GM10266 (cell line): Measurements from ENCODE around the gene POU3F2.

Source experiments
- DNase-seq: peaks from one replicate; pipeline ENCODE4 v3.0.0; 2012; ENCODE audit errors: extremely low spot score
- CTCF ChIP-seq: IDR thresholded peaks from 2 replicates; pipeline ENCODE4 v1.5.1; 2012; ENCODE audit warnings: mild to moderate bottlenecking, low read depth; ENCODE audit not compliant: control insufficient read depth, insufficient read depth; ENCODE audit errors: missing control alignments

Gene POU3F2

DNA sequence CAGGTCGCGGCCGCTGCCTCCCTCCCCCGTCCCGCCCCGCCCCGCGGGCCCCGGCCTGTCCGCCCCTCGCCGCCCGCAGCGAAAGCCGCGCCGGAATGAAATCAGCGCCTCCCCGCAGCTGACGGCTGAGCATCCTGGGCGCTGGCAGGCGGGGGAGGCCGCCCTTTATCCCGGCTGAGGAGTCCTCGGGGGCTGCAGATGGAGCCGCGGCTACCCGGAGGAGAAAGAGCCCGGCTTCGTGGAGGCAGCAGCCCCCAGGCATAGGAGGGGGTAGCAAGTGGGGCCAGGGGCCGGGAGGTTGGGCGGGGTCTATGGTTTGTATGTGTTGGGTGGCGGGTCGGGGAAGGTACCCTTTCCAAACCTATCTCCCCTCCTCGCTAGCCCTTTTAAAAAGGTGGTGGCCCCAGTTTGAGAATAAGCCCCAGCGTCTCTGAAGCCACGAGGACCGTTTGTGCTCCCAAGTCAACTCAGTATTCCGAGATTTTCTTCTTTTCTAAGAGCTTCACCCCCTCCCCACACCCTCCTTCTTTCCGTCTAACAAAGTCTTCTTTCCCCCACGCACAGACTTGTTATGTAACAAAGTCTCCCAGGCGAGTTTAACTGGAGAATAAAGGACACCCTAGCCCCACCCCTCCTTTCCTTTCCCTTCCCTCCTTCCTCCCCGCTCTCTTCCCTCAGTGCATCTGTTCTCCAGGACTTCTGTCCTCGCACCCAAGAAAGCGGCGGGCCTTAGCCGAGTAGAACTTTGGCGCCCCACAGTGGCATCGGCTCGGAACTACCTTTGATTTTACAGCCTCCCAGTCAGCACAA is 11.0 kb downstream of the POU3F2 start:
- TF ChIP-seq CTCF = peak; percentile 90
- peak; percentile 84 for DNase-seq

DNA sequence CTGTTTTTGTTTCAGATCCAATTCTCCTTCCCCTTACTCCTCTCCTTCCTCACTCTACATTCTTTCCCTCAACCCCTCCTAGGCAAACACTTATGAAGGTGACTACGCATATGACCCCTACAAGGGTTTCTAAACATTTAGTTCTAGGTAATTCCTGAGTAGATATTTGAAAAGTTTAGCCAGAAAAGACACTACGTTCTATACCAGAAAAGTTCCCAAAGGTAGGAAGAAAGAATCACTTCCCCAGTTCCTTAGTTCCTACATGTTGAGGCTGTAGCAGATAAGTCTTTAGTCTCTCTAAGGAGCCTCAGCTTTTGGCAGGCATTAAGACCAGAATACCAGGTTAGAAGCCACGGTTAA is 11.6 kb downstream of the POU3F2 start:
- no peak for DNase-seq
- TF ChIP-seq CTCF = no peak

GRCh38 chr6:98847416-98847778 is 13.0 kb downstream of the POU3F2 start:
- TF ChIP-seq CTCF = no peak
- DNase-seq = no peak

DNA sequence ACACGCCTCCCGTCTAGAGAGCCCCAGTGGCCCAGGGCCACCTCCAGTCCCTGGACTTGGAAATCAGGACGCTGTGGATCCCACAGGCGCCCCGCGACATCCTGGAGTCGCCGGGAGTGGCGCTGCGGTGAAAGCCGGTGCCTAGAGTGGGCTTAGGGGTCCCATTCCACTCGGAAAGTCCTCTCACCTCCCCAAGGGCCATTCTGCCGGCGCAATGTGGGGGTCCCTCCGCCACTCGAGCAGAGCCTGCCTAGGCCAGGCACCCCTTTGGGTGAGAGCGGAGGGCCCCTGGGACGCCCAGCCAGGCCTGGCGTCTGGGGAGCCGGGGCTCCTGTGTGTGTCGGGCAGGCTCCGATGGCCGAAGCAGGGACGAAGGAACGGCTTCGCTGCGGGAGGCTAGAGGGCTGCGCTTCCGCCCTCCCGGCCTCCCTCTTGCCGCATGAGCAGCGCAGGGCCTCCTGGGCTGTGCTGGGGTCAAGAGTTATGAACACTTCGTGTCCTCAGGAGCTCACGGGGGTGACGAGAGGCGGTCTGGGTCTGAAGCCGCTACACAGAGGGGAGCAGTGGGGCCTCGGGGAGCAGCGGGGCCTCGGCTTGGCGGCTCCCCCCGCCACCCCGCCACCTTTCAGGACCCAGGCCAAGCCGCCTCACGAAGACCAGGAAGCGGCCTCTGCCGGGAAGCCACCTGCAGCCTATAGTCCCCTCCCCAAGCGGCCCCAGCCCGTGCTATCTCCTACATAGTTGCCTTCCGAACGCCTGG is 13.6 kb downstream of the POU3F2 start:
- no peak for TF ChIP-seq CTCF
- peak; percentile 35 for DNase-seq

GRCh38 chr6:98848539-98849242 is 14.3 kb downstream of the POU3F2 start:
- TF ChIP-seq CTCF = no peak
- no peak for DNase-seq

DNA sequence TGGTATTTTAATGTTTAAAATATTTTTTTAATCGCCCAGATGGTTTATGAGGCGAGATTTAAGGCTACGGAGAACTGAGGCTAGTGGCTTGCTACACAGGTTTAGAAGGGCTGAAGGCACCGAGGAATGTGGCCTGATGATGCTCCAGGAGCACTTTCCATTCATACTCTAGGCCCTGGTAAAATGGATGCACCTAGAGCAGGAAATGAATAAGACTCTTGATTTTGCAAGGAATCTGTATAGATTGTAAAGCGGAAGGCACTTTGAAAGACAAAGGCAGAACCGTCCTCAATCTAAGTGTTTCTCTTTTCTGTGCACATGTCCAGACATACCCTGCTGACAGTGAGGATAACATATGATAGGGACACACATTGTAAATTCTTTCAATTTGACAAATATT is 30.1 kb downstream of the POU3F2 start:
- DNase-seq = no peak
- no peak for TF ChIP-seq CTCF
